OCI-LY1 (cell line): ENCODE data around the gene TSEN15.

Experiments used
- CTCF ChIP-seq: fragments of 200-600 bp; sonication (generic), shearing (Covaris generic); IDR thresholded peaks from 2 replicates; pipeline ENCODE4 v1.5.1; 2017; ENCODE audit warnings: mild to moderate bottlenecking, antibody characterized with exemption, low read length, moderate library complexity, mixed read lengths
- EZH2 ChIP-seq: fragments of 200-600 bp; sonication (generic), shearing (Covaris generic); IDR thresholded peaks from 2 replicates; pipeline ENCODE4 v1.8.0; 2017; ENCODE audit warnings: borderline replicate concordance, mixed run types, mild to moderate bottlenecking, antibody characterized with exemption, low read length, moderate library complexity, mixed read lengths

- TF ChIP-seq CTCF: no peak
- no peak for TF ChIP-seq EZH2
Observed at GRCh38 chr1:184116287-184116686, 64.8 kb downstream of the TSEN15 start.
